IPS DF 4.7 (cell line): Measurements from ENCODE around the gene POLR2F.
"Not testable (repeated sequence)": the region's sequence is repeated elsewhere in the genome, so short reads cannot be mapped to it uniquely, and the experiment has no call there.

Source experiments
- DNase-seq: peaks from one replicate; pipeline ENCODE4 v3.0.0-alpha.2; 2013; ENCODE audit warnings: low spot score; ENCODE audit errors: extremely low read depth

Gene POLR2F

GRCh38 chr22:37953062-37953436, 450 bp upstream of the POLR2F start:
- DNase-seq = no peak

DNA sequence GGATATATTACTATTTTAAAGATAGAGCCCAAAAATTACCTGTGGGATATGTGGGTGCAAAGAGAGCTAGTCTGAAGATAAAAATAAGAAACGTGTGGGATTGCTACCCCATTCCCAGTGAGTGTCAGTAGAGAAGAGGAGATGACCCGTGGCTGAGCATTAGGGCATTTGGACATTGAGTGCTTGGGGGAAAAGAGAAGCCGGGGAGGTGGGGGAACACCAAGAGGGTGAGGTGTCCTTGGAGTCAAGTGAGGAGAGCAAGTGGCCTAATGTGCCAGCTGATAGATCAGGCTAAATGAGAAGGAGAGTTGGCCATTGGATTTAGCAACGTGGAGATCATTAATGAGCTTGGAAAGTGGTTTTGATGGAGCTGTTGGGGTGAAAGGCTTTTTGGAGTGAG, 1.2 kb downstream of the POLR2F start:
- no peak for DNase-seq

DNA sequence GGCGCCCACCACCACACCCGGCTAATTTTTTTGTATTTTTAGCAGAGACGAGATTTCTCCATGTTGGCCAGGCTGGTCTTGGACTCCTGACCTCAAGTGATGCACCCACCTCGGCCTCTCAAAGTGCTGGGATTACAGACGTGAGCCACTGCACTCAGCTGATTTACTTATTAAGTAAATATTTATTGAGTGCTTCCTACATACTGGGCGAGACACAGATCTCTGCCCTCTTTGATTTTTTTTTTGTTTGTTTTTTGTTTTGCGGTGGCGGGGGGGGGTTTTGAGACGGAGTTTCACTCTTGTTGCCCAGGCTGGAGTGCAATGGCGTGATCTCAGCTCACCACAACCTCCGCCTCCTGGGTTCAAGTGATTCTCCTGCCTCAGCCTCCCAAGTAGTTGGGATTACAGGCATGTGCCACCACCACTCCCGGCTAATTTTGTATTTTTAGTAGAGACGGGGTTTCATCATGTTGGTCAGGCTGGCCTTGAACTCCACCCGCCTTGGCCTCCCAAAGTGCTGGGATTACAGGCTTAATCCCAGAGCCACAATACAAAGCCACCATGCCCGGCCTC, 2.4 kb downstream of the POLR2F start:
- DNase-seq = not testable (repeated sequence)

- DNase-seq = no peak
Observed at GRCh38 chr22:37957232-37957631, 3.7 kb downstream of the POLR2F start.

GRCh38 chr22:37959231-37959825, 5.8 kb downstream of the POLR2F start:
- DNase-seq = no peak

GRCh38 chr22:37961062-37961461, 7.6 kb downstream of the POLR2F start:
- DNase-seq = no peak

DNA sequence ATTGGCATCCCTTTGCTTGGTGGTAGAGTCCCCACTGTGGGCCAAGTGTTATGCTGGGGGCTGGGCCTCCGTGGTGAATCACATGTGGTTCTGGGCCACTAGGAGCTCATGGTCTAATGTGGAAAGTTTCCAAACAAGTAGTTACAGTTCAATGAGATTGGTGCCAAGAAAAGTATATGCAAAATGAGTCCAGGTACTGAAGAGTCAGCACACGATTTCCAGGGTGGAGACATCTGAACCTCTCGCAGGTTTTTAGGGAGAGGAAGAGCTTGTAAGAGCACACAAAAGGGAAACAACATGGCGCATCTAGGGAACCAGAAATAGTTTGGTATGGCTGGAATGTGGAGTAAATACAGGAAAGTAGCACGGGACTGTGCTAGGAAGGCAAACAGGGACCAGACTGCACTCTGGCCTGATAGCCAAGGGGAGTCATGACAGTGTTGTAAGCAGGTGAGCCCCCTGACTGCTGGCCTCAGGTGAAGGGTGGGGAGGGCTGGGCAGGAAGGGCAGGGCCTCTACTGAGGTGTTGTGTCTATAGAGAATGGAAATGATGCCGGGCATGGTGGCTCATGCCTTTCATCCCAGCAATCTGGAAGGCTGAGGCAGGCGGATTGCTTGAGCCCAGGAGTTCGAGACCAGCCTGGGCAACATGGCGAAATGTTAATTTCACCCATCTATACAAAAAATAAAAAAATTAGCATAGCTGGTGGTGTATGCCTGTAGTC, 12.6 kb downstream of the POLR2F start:
- no peak for DNase-seq

DNA sequence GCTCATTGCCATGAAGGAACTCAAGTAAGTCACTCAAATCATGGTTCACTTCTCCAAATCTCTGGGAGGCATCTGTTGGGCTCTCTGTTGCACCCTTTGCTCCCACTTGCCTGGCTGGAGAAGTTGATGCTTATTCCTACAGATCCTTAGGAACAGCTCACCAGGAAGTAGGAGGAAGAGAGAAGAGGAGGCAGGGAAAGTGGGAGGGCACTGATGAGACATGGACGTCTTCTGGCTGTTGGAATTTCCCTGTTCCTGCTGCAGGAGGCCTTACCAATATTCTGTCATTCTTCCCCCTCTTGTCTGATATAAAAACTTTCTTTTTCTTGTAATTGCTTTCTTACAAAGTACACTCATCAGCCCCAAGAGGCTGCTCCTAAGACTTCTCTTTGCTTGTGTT, 13.6 kb downstream of the POLR2F start:
- no peak for DNase-seq

GRCh38 chr22:37967637-37968451, 14.3 kb downstream of the POLR2F start:
- no peak for DNase-seq

- DNase-seq = no peak
Observed at GRCh38 chr22:37968452-37969251, 15.2 kb downstream of the POLR2F start.

GRCh38 chr22:37970864-37971263, 17.4 kb downstream of the POLR2F start:
- no peak for DNase-seq

DNA sequence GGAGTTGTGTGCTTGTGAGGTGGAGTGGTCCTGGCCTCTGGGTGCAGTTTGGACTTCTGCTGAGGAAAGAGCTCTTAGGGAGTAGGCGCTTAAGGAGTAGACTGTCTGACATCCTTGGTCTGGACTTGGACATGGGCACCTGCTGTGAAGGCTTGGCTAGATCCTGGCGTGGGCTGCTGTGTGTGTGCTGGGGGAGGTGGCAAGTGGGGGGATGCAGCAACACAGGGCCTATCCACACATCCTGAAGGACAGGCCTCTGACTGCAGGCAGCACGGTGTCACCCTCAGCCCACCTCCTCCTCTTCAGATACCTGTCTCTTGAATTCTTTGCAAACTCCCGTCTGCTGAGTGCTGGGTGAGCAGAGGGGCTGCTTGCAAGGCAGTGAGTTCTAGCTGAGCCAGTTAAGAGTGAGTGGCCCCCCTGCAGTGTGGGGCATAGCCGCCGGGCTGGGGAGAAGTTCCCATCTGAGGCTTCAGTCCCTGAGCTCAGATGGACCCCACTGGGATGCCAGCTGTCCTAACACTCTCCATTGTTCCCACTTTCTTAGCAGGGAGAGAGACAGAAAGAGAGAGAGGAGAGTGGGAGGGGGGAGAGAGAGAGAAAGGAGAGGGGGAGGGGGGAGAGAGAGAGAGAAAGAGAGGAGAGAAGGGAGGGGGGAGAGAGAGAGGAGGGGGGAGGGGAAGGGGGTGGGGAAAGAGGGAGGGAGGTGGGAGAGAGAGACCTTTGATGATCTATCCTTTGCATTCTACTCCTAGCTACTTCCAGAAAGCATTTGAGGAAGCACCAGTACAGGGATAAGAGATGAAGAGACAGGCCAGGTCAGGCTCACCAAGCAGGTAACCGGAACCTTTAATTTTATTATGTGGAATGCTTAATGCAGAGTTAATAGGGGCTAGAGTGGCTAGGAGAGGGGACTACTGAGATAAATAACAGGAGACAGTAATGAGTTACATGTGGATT, 18.3 kb downstream of the POLR2F start:
- DNase-seq = no peak

DNA sequence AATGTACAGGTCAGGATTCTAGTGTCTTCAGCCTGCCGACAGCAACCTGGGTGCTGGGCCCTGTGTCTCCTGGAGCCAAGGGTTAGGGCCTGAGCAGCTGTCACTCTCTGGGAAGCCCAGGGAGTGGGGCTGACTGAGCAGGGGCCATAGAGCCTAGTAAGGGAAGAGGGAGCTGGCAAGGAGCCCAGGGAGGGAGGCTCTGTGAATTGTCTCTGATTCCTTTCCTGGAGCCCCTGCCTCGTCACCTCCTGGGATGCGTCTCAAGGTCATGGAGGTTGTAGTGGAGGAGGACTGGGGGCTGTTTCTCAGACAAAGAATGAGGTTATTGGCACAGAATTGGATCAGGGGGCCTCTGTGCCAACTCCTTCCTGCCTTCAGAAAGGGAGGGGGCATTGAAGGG, 19.0 kb downstream of the POLR2F start:
- DNase-seq = no peak

DNA sequence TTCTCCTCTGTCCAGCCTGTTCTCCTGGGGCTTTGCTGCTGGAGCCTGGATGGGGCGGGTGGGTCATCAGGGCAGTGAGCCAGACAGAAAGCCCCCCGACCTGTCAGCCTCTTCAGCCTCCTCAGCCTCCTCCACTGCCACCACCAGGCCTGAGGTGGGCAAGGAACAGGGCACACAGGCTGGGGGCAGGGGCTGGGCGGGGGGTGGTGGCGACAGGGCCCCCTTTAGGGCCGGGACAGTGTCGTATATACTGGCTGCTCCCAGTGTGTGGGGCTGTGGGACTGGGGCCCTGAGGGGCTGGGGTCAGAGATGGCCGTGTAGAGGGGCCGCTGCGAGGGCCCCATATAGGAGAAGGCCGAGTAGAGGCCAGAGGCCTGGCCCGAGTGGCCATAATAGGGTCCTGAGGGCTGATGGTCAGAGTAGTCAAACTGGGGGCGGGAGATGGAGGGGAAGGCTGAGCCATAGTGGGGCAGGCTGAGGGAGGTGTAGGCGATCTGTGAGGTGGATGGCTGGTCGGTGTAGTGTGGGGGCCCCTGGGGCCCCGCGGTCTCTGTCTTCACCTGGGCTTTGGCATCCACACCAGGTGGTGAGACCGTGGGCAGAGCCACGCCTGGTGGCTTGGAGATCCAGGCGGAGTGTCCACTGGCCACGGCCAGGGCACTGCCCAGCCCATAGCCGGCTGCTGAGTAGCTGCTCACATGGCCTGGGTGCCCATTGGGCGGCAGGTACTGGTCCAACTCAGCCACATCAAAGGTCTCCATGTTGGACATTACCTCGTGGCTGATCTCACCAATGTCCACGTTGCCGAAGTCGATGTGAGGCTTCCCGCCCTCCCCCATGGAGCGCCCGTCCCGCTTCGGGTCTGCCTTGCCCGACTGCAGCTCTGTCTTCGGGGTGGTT, 20.0 kb downstream of the POLR2F start:
- DNase-seq = no peak

DNA sequence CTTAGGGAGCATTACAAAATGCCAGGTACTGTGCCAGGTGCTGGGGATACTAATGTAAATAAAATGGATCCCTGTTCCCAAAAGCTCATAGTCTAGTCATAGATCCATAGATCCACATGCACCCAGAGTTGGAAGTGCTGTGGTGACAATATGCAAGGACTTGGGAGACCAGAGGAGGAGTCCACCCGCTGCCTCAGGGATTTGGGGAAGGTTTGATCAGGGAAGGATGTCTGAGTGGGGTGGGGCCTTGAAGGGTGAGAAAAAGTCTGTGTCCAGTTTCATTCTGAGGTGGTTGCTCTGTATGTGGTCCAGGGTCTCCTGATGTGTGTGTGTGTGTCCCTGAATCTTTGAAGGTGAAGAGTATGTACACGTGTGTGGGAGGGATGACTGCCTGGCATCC, 21.7 kb downstream of the POLR2F start:
- no peak for DNase-seq

DNA sequence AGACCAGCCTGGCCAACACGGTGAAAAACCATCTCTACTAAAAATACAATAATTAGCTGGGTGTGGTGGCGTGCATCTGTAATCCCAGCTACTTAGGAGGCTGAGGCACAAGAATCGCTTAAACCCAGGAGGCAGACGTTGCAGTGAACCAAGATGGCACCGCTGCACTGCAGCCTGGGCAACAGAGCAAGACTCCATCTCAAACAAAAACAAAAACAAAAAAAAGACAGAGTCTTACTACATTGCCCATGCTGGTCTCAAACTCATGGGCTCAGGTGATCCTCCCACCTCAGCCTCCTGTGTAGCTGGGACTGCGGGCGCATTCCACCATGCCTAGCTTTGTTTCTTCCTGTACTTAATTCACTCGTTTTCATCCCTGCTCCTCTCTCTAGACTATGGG, 22.5 kb downstream of the POLR2F start:
- DNase-seq = not testable (repeated sequence)

DNA sequence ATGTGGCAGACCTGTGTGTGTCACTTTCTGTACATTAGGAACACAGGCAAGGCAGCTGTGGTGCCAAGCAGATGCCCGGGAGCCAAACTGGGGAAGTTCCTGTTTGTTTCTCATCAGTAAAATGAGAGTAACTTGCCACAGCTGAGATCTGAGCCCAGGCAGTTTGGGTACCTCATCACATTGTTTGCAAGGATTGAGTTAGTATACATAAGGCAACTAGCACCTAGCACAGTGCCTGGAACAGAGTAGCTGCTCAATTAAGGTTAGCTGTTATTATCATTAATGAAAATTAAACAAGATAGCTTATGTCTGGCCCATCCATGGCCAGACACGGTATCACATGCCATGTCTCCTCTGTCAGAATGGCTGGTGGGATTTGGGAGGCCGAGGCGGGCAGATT, 23.0 kb downstream of the POLR2F start:
- no peak for DNase-seq

- no peak for DNase-seq
Observed at GRCh38 chr22:37979782-37980181, 26.3 kb downstream of the POLR2F start.
